Duodenal mucosa (tissue), 2 donors: Measurements from ENCODE around the gene NAMPT.

ENCODE experiments used
- H3K27ac ChIP-seq: one replicate; pipeline ENCODE4 v1.7.0; 2013; ENCODE audit warnings: low read depth, low read length
- H3K27me3 ChIP-seq, 2 donors: one replicate each; pipeline ENCODE4 v1.7.0; 2013; ENCODE audit warnings: low read length in 2 of 2, control low read depth in 1 of 2; ENCODE audit not compliant: insufficient read depth in 2 of 2, control insufficient read depth in 1 of 2
- H3K36me3 ChIP-seq, 2 donors: one replicate each; pipeline ENCODE4 v1.7.0; 2013; ENCODE audit warnings: low read length in 2 of 2, control low read depth in 1 of 2; ENCODE audit not compliant: insufficient read depth in 2 of 2, control insufficient read depth in 1 of 2
- H3K4me1 ChIP-seq, 2 donors: one replicate each; pipeline ENCODE4 v1.7.0; 2013; ENCODE audit warnings: low read length in 2 of 2, control low read depth in 1 of 2; ENCODE audit not compliant: insufficient read depth in 2 of 2, control insufficient read depth in 1 of 2
- H3K4me3 ChIP-seq, 2 donors: one replicate each; pipeline ENCODE4 v1.7.0; 2013; ENCODE audit warnings: low read length in 2 of 2, low read depth in 1 of 2
- H3K9ac ChIP-seq, 2 donors: one replicate each; pipeline ENCODE4 v1.7.0; 2013; ENCODE audit warnings: low read length in 2 of 2, low read depth in 1 of 2
- H3K9me3 ChIP-seq, 2 donors: one replicate each; pipeline ENCODE4 v1.7.0; 2013; ENCODE audit warnings: low read length in 2 of 2, control low read depth in 1 of 2; ENCODE audit not compliant: control insufficient read depth in 1 of 2

Gene NAMPT

DNA sequence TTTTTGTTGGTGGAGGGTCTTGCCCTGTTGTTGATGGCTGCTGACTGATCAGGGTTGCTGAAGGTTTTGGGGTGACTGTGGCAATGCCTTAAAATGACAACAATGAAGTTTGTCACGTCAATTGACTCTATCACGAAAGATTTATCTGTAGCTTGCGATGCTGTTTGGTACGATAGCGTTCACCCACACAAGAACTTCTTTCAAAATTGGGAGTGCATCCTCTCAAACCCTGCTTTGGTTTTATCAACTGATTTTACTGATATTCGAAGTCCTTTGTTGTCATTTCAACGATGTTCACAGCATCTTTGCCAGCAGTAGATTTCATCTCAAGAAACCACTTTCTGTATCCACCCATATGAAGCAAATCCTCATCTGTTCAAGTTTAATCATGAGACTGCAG, 26.0 kb downstream of the NAMPT start:
- Histone ChIP-seq H3K9me3 (no peaks in the 10 kb centered on the region), H3K9ac (no peak overlapping the region), H3K4me1 (no peaks in the 10 kb centered on the region), H3K36me3 (peaks cover 11 to 49% of the 10 kb centered on the region in 2 donors), H3K27me3 (no peaks in the 10 kb centered on the region), H3K27ac (no peak overlapping the region), H3K4me3 (no peak overlapping the region)

DNA sequence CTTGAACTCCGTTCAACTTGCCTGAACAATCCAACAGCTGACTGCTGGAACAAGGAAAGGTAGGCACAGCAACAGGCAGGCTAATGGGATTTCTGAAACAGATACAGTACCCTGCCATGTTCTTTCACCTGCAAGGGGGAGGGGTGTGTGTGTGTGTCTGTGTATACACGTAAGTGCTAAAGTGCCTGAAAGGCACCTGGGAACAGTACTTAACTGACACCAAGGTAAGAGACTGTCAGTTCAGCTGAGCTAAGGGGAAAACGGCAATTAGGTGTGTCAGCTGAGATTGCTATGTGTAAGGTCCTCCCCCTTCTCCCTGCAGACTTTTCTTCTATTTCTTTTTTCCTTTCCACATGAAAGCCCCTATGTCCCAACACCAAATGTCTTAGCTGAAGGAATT, 27.0 kb downstream of the NAMPT start:
- H3K9ac ChIP-seq, result no peak overlapping the region
- no peak overlapping the region for H3K4me3 ChIP-seq
- peaks cover 11 to 51% of the 10 kb centered on the region in 2 donors for H3K36me3 ChIP-seq
- no peaks in the 10 kb centered on the region for H3K9me3 ChIP-seq
- H3K4me1 ChIP-seq, result no peaks in the 10 kb centered on the region
- no peak overlapping the region for H3K27ac ChIP-seq
- no peaks in the 10 kb centered on the region for H3K27me3 ChIP-seq

DNA sequence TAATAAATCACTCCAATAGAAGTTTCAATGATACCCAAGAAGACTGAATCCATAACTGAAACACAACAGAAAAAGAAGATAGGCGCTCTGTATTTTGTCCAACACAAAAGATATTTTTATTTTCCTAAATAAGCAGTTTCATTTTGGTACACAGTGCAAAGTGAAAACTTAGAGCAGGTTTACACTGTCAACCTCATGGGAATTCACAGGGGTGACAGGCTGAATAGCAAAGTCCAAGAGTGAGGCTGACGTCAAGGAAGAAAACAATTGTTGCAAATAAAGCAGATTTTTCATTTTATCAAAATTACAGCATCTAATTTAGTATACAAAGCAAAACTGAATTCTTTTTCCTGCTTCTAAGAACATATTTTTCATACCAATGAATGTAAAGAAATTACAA, 28.6 kb downstream of the NAMPT start:
- no peak overlapping the region for H3K4me3 ChIP-seq
- H3K27ac ChIP-seq, result no peak overlapping the region
- no peaks in the 10 kb centered on the region for H3K4me1 ChIP-seq
- no peaks in the 10 kb centered on the region for H3K9me3 ChIP-seq
- H3K9ac ChIP-seq, result no peak overlapping the region
- no peaks in the 10 kb centered on the region for H3K27me3 ChIP-seq
- H3K36me3 ChIP-seq, result peaks cover 15 to 61% of the 10 kb centered on the region in 2 donors

DNA sequence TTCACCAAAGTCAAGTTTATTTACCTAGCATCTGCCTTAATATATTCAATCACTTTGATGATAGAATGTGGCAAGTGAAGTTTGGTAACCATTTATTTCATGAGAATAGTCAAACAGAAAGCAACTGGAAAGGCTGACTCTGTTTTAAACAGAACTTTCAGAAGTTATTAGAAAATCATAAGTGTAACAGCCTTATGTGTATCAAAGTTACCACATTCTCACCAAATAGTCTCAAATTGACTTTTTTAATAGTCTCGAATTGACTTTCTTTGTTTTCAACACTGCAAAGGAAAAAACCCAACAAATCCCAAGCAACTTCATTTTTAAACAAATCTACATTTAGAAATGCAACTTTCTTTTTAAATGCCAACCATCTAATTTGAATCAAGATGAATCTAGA, 29.5 kb downstream of the NAMPT start:
- no peak overlapping the region for H3K27ac ChIP-seq
- no peak overlapping the region for H3K9ac ChIP-seq

DNA sequence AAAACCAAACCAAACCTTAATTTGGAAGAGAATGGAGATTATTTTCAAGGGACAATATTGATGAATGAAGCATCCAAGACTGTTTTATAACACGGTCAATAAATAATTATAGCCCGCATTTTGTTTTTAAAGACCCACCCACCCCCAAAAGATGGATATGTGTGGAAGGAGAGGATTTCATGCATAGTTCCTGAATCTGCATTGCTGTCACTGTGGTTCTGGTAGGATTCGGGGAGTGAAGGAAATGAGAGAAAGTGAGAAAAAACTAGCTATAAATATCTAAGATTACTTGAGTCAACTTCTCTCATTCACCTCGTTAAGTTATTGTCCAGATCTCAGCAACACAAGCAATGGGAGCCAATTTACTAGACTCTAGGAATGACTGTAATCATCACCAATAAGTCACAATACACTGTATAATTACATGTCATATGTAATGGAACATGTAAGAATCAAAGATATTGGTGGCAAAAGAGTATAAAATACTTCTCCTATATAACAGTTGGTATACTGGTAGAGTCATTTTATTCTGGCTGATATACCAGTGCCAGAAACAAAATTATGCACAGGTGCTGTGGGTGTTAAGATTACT, 30.2 kb downstream of the NAMPT start:
- no peaks in the 10 kb centered on the region for H3K9me3 ChIP-seq

More for the DNA sequence above, 29.5 kb downstream of the NAMPT start:
- Histone ChIP-seq H3K9me3 (no peaks in the 10 kb centered on the region), H3K4me3 (no peak overlapping the region), H3K27me3 (no peaks in the 10 kb centered on the region), H3K4me1 (no peaks in the 10 kb centered on the region), H3K36me3 (peaks cover 13 to 57% of the 10 kb centered on the region in 2 donors)

DNA sequence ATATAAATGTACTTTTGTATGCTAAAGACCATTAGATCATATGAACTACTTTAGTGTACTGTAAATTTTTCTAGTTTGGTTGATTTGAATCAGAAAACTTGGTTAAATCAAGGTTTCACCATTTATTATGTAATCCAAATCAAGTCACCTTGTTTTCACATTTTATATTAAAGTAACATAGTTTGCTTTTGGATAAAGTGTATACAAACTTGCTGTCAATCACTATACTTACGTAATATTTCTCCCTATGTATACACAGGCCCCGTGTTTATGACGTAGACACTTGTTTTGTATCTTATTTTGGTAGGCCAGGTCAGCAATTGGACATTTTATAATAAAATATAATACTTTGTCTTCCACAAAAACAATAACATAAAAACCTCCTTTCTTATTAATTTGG, 32.2 kb downstream of the NAMPT start:
- H3K4me3 ChIP-seq, result no peak overlapping the region
- H3K27ac ChIP-seq, result no peak overlapping the region
- H3K27me3 ChIP-seq, result no peaks in the 10 kb centered on the region
- H3K36me3 ChIP-seq, result peaks cover 18 to 40% of the 10 kb centered on the region in 2 donors
- H3K9ac ChIP-seq, result no peak overlapping the region
- no peaks in the 10 kb centered on the region for H3K4me1 ChIP-seq
- peaks cover 0 to under 1% of the 10 kb centered on the region in 2 donors for H3K9me3 ChIP-seq

More for the DNA sequence above, 30.2 kb downstream of the NAMPT start:
- Histone ChIP-seq H3K27me3 (no peaks in the 10 kb centered on the region), H3K36me3 (peaks cover 13 to 50% of the 10 kb centered on the region in 2 donors), H3K4me3 (no peak overlapping the region), H3K4me1 (no peaks in the 10 kb centered on the region), H3K9ac (no peak overlapping the region), H3K27ac (no peak overlapping the region)

DNA sequence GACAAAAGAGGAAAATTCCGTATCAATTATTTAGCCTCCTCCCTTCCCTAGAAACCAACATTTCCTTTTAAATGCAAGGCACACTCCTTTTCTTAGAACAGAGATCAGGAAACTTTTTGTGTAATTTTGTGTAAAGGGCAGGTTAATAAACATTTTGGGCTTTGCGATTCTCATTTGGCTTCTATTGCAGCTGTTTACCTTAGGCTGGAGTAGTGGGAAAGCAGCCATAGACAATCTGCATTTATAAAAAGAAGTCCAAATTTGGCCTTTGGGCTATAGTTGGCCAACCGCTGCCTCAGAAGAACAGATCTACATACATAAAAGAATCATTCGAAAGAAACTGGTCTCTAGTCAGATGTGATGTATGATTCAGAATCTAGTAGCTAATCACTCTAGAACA, 35.3 kb downstream of the NAMPT start:
- H3K36me3 ChIP-seq, result peaks cover 26 to 44% of the 10 kb centered on the region in 2 donors

DNA sequence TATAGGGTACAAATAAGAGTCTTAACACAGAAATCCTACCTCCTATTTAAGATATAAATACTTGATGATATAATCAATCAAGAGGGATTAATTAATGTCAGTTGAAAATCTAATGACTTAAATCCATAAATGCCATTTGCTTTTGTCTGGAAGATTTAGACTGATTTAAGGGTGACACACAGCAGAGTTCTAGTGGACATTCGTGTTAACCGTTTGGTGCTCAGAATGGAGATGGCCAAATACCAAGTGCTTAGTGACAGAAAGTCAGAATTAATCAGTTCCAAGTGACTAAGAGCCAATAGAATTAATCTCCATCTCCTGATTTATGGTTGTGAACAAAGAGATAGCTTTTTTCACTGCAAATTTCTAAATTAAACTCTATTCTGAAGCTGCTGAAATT, 36.2 kb downstream of the NAMPT start:
- no peaks in the 10 kb centered on the region for H3K4me1 ChIP-seq
- H3K27me3 ChIP-seq, result no peaks in the 10 kb centered on the region
- no peak overlapping the region for H3K27ac ChIP-seq
- H3K9me3 ChIP-seq, result peaks cover 6 to 10% of the 10 kb centered on the region in 2 donors
- H3K4me3 ChIP-seq, result no peak overlapping the region
- peaks cover 21 to 38% of the 10 kb centered on the region in 2 donors for H3K36me3 ChIP-seq
- H3K9ac ChIP-seq, result no peak overlapping the region

More for the DNA sequence above, 35.3 kb downstream of the NAMPT start:
- peaks cover 6 to 10% of the 10 kb centered on the region in 2 donors for H3K9me3 ChIP-seq
- H3K27me3 ChIP-seq, result no peaks in the 10 kb centered on the region
- H3K4me1 ChIP-seq, result no peaks in the 10 kb centered on the region
- no peak overlapping the region for H3K4me3 ChIP-seq
- no peak overlapping the region for H3K27ac ChIP-seq
- H3K9ac ChIP-seq, result no peak overlapping the region

DNA sequence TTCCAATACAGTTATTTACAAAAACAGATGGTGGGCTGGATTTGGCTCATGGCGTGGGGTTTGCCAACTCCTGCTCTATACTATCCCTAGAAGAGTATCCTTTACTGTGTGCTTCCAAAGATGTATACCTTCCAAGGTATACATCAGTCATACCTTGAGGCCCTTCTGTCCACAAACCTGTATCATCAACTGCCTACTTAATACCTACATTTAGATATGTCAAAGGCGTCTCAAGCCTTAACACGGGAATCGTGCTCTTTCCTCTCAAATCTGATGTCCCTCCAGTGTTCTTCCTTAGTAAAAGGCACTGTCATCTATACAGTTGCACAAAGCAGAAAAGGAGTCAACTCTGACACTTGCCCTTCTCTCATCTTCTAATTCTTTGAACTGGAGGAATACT, 36.9 kb downstream of the NAMPT start:
- Histone ChIP-seq H3K36me3 (peaks cover 19 to 30% of the 10 kb centered on the region in 2 donors), H3K4me3 (no peak overlapping the region), H3K27me3 (no peaks in the 10 kb centered on the region), H3K9ac (no peak overlapping the region), H3K9me3 (peaks cover 6 to 10% of the 10 kb centered on the region in 2 donors), H3K4me1 (no peaks in the 10 kb centered on the region), H3K27ac (no peak overlapping the region)

DNA sequence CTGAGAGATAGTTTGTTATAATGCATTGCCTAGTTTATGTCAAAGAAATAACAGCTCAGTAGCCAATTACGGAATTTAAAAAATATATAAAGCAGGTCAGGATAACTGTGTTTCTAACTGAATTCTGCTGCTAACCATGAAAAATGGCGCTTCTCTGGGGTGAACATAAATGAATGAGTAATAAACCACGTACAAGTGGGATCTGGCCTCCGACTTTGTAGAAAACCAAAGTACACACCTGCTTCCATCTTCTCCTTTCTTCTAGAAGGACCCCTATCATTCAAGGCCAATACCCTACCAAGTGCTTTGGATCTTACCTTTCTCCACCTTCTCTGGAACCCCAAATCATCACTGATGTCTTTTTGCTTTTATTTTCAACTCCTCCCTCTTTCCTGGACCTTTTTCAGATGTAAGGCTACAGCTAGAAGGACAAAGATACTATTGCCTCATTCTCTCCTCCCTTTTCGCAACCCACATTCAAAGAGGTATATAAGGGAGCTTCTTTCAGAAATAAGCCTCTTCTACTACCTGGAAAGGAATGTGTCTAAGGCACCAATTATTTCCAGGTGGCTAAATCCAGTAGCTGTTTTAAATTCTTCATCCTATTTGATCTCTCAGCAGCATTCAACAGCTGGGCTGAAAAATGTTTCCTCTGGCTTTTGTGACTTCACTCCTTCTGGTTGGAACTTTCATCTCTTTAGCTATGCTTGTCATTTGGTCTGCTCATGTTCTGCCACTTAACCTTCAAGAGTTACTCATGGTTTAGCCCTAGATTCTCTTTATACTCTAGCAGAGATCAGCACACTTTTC, 37.7 kb downstream of the NAMPT start:
- peaks cover 19 to 27% of the 10 kb centered on the region in 2 donors for H3K36me3 ChIP-seq
- H3K27ac ChIP-seq, result no peak overlapping the region
- no peak overlapping the region for H3K4me3 ChIP-seq
- no peaks in the 10 kb centered on the region for H3K27me3 ChIP-seq
- no peaks in the 10 kb centered on the region for H3K4me1 ChIP-seq
- peaks cover 6 to 10% of the 10 kb centered on the region in 2 donors for H3K9me3 ChIP-seq
- no peak overlapping the region for H3K9ac ChIP-seq
